Smooth muscle cell (in vitro differentiated cells): ENCODE measurements around the gene TAPT1. TPM values are rescaled to one million over a fixed set of nuclear protein-coding genes. Genes with fewer than 3 reads are reported as not detected.

Experiments used
- DNase-seq: peaks from one replicate; lab custom pipeline; 2025; ENCODE audit not compliant: unreplicated experiment; lab: John Stamatoyannopoulos, UW
- H2AFZ ChIP-seq: fragments of 200-600 bp; sonication (generic); 2 replicates; pipeline ENCODE4 v1.6.0; 2016; ENCODE audit warnings: antibody characterized with exemption, low read depth, mild to moderate bottlenecking
- H3F3A ChIP-seq: fragments of 200-600 bp; sonication (generic); 2 replicates; pipeline ENCODE4 v1.6.0; 2017; ENCODE audit warnings: antibody characterized with exemption, low read depth
- H3K27ac ChIP-seq: fragments of 200-600 bp; sonication (generic); 2 replicates; pipeline ENCODE4 v1.5.1; 2016; ENCODE audit warnings: low read depth, mild to moderate bottlenecking
- H3K27me3 ChIP-seq: fragments of 200-600 bp; sonication (generic); 2 replicates; pipeline ENCODE4 v1.6.1; 2016; ENCODE audit warnings: low read depth, mild to moderate bottlenecking
- H3K36me3 ChIP-seq: fragments of 200-600 bp; sonication (generic); 2 replicates; pipeline ENCODE4 v1.5.1; 2016; ENCODE audit warnings: low read depth
- H3K4me1 ChIP-seq: fragments of 200-600 bp; sonication (generic); 2 replicates; pipeline ENCODE4 v1.5.1; 2016; ENCODE audit warnings: low read depth
- H3K4me2 ChIP-seq: fragments of 200-600 bp; sonication (generic); 2 replicates; pipeline ENCODE4 v1.6.0; 2016; ENCODE audit warnings: mild to moderate bottlenecking
- H3K4me3 ChIP-seq: fragments of 200-600 bp; sonication (generic); 2 replicates; pipeline ENCODE4 v1.5.1; 2016; ENCODE audit warnings: mild to moderate bottlenecking
- H3K79me2 ChIP-seq: fragments of 200-600 bp; sonication (generic); 2 replicates; pipeline ENCODE4 v1.6.0; 2016; ENCODE audit warnings: low read depth, mild to moderate bottlenecking
- H3K9ac ChIP-seq: fragments of 200-600 bp; sonication (generic); 2 replicates; pipeline ENCODE4 v1.6.0; 2016; ENCODE audit warnings: low read depth
- H3K9me3 ChIP-seq: fragments of 200-600 bp; sonication (generic); replicated peaks from 2 replicates; pipeline ENCODE4 v1.5.1; 2016; ENCODE audit warnings: low read depth
- H4K20me1 ChIP-seq: fragments of 200-600 bp; sonication (generic); 2 replicates; pipeline ENCODE4 v1.6.0; 2016; ENCODE audit warnings: low read depth
- CTCF ChIP-seq: fragments of 200-600 bp; sonication (generic); IDR thresholded peaks from 2 replicates; pipeline ENCODE4 v1.5.1; 2017; ENCODE audit warnings: borderline replicate concordance, mild to moderate bottlenecking, antibody characterized with exemption; ENCODE audit not compliant: insufficient read depth, poor library complexity, severe bottlenecking
- WGBS: methylation state at CpG from one replicate; pipeline ENCODE4 v1.1.7; 2016; ENCODE audit warnings: low lambda C conversion rate; 5-methylcytosine and 5-hydroxymethylcytosine counted together
- polyA plus RNA-seq: library from polyadenylated mRNA; unstranded; fragments of >200 nt; fragmentation: Nextera tagmentation; extraction: Ambion mirVana; gene quantifications from 2 replicates; pipeline ENCODE4 v1.2.1, GENCODE V29; 2016
- total RNA-seq: library from RNA; depleted of rRNA; stranded (reverse); fragments of >200 nt; gene quantifications from 2 replicates; pipeline ENCODE4 v1.2.3, GENCODE V29; 2014

The TAPT1 gene
- total and polyA plus RNA-seq, 2 experiments from 2014 or later, result 7.9 to 12.9 TPM

DNA sequence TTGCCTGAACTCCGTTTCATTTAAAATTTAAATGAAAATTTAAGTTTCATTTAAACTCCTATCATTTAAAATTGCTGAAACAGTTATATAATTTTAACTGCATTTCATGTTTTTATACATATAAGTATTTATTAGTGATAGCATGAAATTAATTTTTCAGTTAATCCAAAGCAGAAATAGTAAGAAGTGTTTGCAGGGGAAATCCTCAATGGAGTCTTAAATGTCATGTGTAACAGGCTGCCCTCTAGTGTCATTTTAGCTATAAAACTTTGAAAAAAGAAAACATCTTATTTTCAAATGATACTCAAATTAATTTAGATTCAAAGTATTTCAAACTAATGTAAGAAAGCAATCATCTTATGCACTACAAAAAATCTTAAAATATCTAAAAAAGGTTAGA lies 27.2 kb downstream of the TAPT1 start:
- Histone ChIP-seq H3K79me2 (no peaks in the 10 kb centered on the region), H3K27me3 (no peaks in the 10 kb centered on the region), H3K9me3 (no peaks in the 10 kb centered on the region), H3K36me3 (no peaks in the 10 kb centered on the region), H3K4me2 (no peak overlapping the region), H3K27ac (no peak overlapping the region), H3F3A (no peaks in the 10 kb centered on the region), H3K9ac (no peak overlapping the region), H2AFZ (no peak overlapping the region), H4K20me1 (peaks cover 6% of the 10 kb centered on the region), H3K4me3 (no peak overlapping the region), H3K4me1 (peaks cover 10% of the 10 kb centered on the region)
- TF ChIP-seq CTCF, result peak; percentile 43
- no peak for DNase-seq
- 100% methylated on average over 1 of the region's 1 CpG for WGBS

GRCh38 chr4:16197876-16198665 lies 28.2 kb downstream of the TAPT1 start:
- H3K4me1 ChIP-seq, result peaks cover 10% of the 10 kb centered on the region
- no peak overlapping the region for H3K4me3 ChIP-seq
- H3K9ac ChIP-seq, result no peak overlapping the region
- no peaks in the 10 kb centered on the region for H3K79me2 ChIP-seq
- H3K9me3 ChIP-seq, result no peaks in the 10 kb centered on the region
- H3K27me3 ChIP-seq, result no peaks in the 10 kb centered on the region
- 92% methylated on average over 2 of the region's 2 CpGs for WGBS
- no peak for TF ChIP-seq CTCF
- DNase-seq, result no peak
- peaks cover 6% of the 10 kb centered on the region for H4K20me1 ChIP-seq
- H2AFZ ChIP-seq, result no peak overlapping the region
- H3K36me3 ChIP-seq, result no peaks in the 10 kb centered on the region
- H3F3A ChIP-seq, result no peaks in the 10 kb centered on the region
- H3K4me2 ChIP-seq, result no peak overlapping the region
- H3K27ac ChIP-seq, result no peak overlapping the region

GRCh38 chr4:16196482-16197393 lies 29.5 kb downstream of the TAPT1 start:
- Histone ChIP-seq H4K20me1 (peaks cover 4% of the 10 kb centered on the region), H3K79me2 (no peaks in the 10 kb centered on the region), H3K27me3 (no peaks in the 10 kb centered on the region), H3K4me3 (peak overlapping the region; percentile 46), H3K9ac (no peak overlapping the region), H3K27ac (no peak overlapping the region), H3K9me3 (no peaks in the 10 kb centered on the region), H3F3A (no peaks in the 10 kb centered on the region), H3K4me1 (peaks cover 10% of the 10 kb centered on the region), H2AFZ (peak overlapping the region; percentile 61), H3K36me3 (no peaks in the 10 kb centered on the region), H3K4me2 (peak overlapping the region; percentile 84)
- no peak for DNase-seq
- peak; percentile 22 for TF ChIP-seq CTCF
- WGBS, result 45% methylated on average over 9 of the region's 9 CpGs
